Activated CD8-positive, alpha-beta T cell treated with anti-CD3 and anti-CD28 coated beads for 36 hours (primary cell): ENCODE results near the gene MBNL1. TPM values are rescaled to one million over a fixed set of nuclear protein-coding genes. Genes with fewer than 3 reads are reported as not detected.

Source experiments
- ATAC-seq: fragments of 200-7000 bp; cut with Tn5 transposase; one replicate; pipeline ENCODE4 v1.10.0; 2021; ENCODE audit warnings: mild to moderate bottlenecking, moderate library complexity
- CTCF ChIA-PET: fragments of 350-600 bp; sonication (Branson Sonifier 250); formaldehyde crosslinking; loops from one replicate; lab custom pipeline; 2021; ENCODE audit warnings: antibody characterized with exemption; lab: Charles Lee
- POLR2A ChIA-PET: fragments of 350-600 bp; sonication (Branson Sonifier 250); formaldehyde crosslinking; loops from one replicate; lab custom pipeline; 2021; ENCODE audit warnings: antibody characterized with exemption; lab: Charles Lee
- DNase-seq: peaks from one replicate; pipeline ENCODE4 v3.0.0-alpha.2; 2020
- H3K27ac Mint-ChIP-seq: one replicate; pipeline ENCODE4 v1.8.0; 2021; ENCODE audit warnings: mild to moderate bottlenecking, mixed read lengths
- H3K27me3 Mint-ChIP-seq: one replicate; pipeline ENCODE4 v1.8.0; 2021; ENCODE audit warnings: mixed read lengths
- H3K36me3 Mint-ChIP-seq: one replicate; pipeline ENCODE4 v1.8.0; 2021; ENCODE audit warnings: low read depth, mixed read lengths
- H3K4me1 Mint-ChIP-seq: one replicate; pipeline ENCODE4 v1.8.0; 2021; ENCODE audit warnings: low read depth, mixed read lengths
- H3K4me3 Mint-ChIP-seq: one replicate; pipeline ENCODE4 v1.8.0; 2021; ENCODE audit warnings: mild to moderate bottlenecking, moderate library complexity, mixed read lengths
- H3K9me3 Mint-ChIP-seq: one replicate; pipeline ENCODE4 v1.8.0; 2021; ENCODE audit warnings: mixed read lengths
- intact Hi-C: fragments of 100-400 bp; cut with micrococcal nuclease; formaldehyde crosslinking; loops from one replicate; pipeline ENCODE4 v1.10.0; 2022
- total RNA-seq, 2 experiments: library from RNA; stranded (reverse); gene quantifications; one replicate each; pipeline ENCODE4 v1.2.3, GENCODE V29; 2021
- TF ChIP-seq, protein P1 (sequence below): fragments of 200-600 bp; IDR thresholded peaks from one replicate; pipeline ENCODE4 v1.8.0; 2022; ENCODE audit warnings: antibody characterized with exemption, mild to moderate bottlenecking

Gene MBNL1
- total RNA-seq, 2 experiments from 2014 or later, result 341 to 360 TPM

DNA sequence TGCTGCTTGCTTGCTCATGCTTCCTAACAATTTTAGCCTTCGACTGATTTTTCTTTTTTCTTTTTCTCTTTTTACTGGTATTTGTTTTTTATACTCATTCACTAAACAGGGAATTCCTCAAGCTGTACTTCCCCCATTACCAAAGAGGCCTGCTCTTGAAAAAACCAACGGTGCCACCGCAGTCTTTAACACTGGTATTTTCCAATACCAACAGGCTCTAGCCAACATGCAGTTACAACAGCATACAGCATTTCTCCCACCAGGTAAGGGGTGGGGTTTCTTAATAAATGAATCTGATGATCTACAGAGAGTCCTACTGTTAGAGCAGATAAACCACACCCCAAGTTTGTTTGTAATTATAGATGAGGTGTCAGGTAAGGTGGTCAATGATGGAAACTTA, 178.8 kb downstream of the MBNL1 start:
- ATAC-seq (peak; percentile 45), DNase-seq (no peak)
- Mint-ChIP-seq H3K27me3 (no peaks in the 10 kb centered on the region), H3K36me3 (peaks cover 36% of the 10 kb centered on the region), H3K27ac (peak overlapping the region; percentile 84), H3K9me3 (no peaks in the 10 kb centered on the region), H3K4me3 (no peak overlapping the region), H3K4me1 (peaks cover 64% of the 10 kb centered on the region)
- TF ChIP-seq, protein P1, sequence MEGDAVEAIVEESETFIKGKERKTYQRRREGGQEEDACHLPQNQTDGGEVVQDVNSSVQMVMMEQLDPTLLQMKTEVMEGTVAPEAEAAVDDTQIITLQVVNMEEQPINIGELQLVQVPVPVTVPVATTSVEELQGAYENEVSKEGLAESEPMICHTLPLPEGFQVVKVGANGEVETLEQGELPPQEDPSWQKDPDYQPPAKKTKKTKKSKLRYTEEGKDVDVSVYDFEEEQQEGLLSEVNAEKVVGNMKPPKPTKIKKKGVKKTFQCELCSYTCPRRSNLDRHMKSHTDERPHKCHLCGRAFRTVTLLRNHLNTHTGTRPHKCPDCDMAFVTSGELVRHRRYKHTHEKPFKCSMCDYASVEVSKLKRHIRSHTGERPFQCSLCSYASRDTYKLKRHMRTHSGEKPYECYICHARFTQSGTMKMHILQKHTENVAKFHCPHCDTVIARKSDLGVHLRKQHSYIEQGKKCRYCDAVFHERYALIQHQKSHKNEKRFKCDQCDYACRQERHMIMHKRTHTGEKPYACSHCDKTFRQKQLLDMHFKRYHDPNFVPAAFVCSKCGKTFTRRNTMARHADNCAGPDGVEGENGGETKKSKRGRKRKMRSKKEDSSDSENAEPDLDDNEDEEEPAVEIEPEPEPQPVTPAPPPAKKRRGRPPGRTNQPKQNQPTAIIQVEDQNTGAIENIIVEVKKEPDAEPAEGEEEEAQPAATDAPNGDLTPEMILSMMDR, result no peak
- CTCF ChIA-PET, result interaction anchor here (0.6 to 3.4 kb wide), 3 partner anchors 11 to 264 kb away, joined by 3 to 11 read pairs (median 3); no protein-coding TSS in a partner anchor
- intact Hi-C loops, result loop anchor here (10.0 kb wide), 1 partner anchor 153 kb away; no protein-coding TSS in a partner anchor
- POLR2A ChIA-PET, result no interaction called here

DNA sequence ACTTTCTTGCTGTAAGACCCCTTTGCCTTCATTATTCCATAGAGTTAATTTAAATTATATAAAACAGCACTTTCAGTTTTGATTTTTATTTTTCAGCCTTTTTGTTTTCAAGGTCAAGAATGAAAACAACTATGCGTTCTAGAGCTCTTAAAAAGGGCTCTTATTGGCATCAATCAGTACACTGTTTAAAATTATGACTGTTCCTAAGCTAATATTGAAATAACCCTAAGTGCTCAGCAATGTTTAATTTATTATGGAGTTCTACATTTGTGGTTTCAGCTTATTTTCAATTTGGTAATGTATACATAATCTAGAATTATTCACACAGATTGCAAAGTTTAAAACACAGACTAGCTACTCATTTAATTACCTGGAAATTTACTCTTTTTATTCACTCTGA, 179.4 kb downstream of the MBNL1 start:
- ATAC-seq (no peak), DNase-seq (no peak)
- H3K4me3 Mint-ChIP-seq, result no peak overlapping the region
- ChIA-PET POLR2A (interaction anchor here (0.6 kb wide), 1 partner anchor 92 kb away, joined by 3 read pairs; no protein-coding TSS in a partner anchor), CTCF (interaction anchor here (0.7 to 3.4 kb wide), 6 partner anchors 10 to 377 kb away, joined by 3 to 11 read pairs (median 4); no protein-coding TSS in a partner anchor)
- peak overlapping the region; percentile 84 for H3K27ac Mint-ChIP-seq
- no peaks in the 10 kb centered on the region for H3K27me3 Mint-ChIP-seq
- intact Hi-C loops, result loop anchor here (10.0 kb wide), 1 partner anchor 153 kb away; no protein-coding TSS in a partner anchor
- TF ChIP-seq, protein P1, result no peak
- peaks cover 38% of the 10 kb centered on the region for H3K36me3 Mint-ChIP-seq
- H3K4me1 Mint-ChIP-seq, result peaks cover 62% of the 10 kb centered on the region
- H3K9me3 Mint-ChIP-seq, result no peaks in the 10 kb centered on the region

DNA sequence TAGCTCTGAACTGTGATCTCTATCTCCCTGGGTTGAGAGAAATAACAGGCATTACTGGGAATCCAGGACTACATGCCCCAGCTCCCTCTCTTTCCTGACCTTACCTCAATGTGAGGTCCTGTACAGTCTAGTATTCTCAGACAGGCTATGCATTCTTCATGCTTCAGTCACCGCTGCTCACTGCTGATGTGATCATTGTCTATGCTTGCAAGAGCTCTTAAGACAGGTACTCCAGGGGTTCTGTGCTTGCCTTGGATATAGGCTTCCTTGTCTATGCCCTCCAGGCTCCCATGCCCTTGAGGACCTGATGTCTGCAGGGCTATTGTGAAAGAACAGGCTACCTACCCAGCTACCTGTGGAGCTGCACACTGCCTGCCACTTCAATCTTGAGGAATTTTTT, 183.6 kb downstream of the MBNL1 start:
- no peak overlapping the region for H3K4me3 Mint-ChIP-seq
- ChIA-PET POLR2A (no interaction called here), CTCF (interaction anchor here (0.7 to 1.2 kb wide), 4 partner anchors 8 to 472 kb away, joined by 3 to 4 read pairs (median 4); no protein-coding TSS in a partner anchor)
- intact Hi-C loops, result no loop called here
- no peaks in the 10 kb centered on the region for H3K9me3 Mint-ChIP-seq
- TF ChIP-seq, protein P1, result no peak
- peaks cover 51% of the 10 kb centered on the region for H3K4me1 Mint-ChIP-seq
- peaks cover 38% of the 10 kb centered on the region for H3K36me3 Mint-ChIP-seq
- H3K27ac Mint-ChIP-seq, result peak overlapping the region; percentile 66
- H3K27me3 Mint-ChIP-seq, result no peaks in the 10 kb centered on the region
- no peak for DNase-seq
- no peak for ATAC-seq

GRCh38 chr3:152454076-152454875, 185.5 kb downstream of the MBNL1 start:
- H3K36me3 Mint-ChIP-seq, result peaks cover 45% of the 10 kb centered on the region
- intact Hi-C loops, result no loop called here
- no peaks in the 10 kb centered on the region for H3K27me3 Mint-ChIP-seq
- peak overlapping the region; percentile 51 for H3K27ac Mint-ChIP-seq
- ChIA-PET POLR2A (no interaction called here), CTCF (no interaction called here)
- no peaks in the 10 kb centered on the region for H3K9me3 Mint-ChIP-seq
- H3K4me3 Mint-ChIP-seq, result no peak overlapping the region
- peaks cover 56% of the 10 kb centered on the region for H3K4me1 Mint-ChIP-seq
- DNase-seq (no peak), ATAC-seq (no peak)
- TF ChIP-seq, protein P1, result no peak

DNA sequence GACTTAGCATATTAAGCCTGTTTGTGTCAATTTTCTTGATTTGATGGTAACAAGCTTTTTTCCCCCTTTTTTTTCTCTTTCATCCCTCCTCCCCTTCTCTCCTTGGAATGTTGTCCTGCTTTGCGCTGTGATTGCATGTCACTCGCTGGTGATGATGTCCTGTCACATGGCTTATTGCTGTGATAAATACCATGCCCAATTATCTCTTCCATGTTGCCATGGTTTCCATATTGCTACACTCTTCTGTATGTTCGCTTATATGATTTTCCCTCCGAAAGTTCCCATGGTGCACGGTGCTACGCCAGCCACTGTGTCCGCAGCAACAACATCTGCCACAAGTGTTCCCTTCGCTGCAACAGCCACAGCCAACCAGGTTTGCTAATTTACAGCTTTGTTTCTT, 187.3 kb downstream of the MBNL1 start:
- CTCF ChIA-PET, result interaction anchor here (1.2 to 1.3 kb wide), 2 partner anchors 12 to 19 kb away, joined by 3 to 6 read pairs; no protein-coding TSS in a partner anchor
- TF ChIP-seq, protein P1, result no peak
- ATAC-seq (no peak), DNase-seq (no peak)
- intact Hi-C loops, result no loop called here
- H3K4me1 Mint-ChIP-seq, result peaks cover 60% of the 10 kb centered on the region
- peak overlapping the region; percentile 58 for H3K27ac Mint-ChIP-seq
- H3K27me3 Mint-ChIP-seq, result no peaks in the 10 kb centered on the region
- H3K36me3 Mint-ChIP-seq, result peaks cover 50% of the 10 kb centered on the region
- POLR2A ChIA-PET, result no interaction called here
- H3K9me3 Mint-ChIP-seq, result no peaks in the 10 kb centered on the region
- no peak overlapping the region for H3K4me3 Mint-ChIP-seq
